Measurements from ENCODE around the gene FSTL5.

GRCh38 chr4:161762796-161763195 is 401.0 kb downstream of the FSTL5 start:
- no peak for TF ChIP-seq CTCF (IDR thresholded peaks at IDR 0.05 in 2 of 3, conservative IDR thresholded peaks at IDR 0.05 in 1 of 3; ENCODE audit: insufficient read depth in 2 of 3, low read depth in 1 of 3, low read length in 3 of 3)
- no peak for TF ChIP-seq CBX8 (IDR thresholded peaks at IDR 0.05; ENCODE audit: borderline replicate concordance, extremely low read depth, low read depth, low read length, poor library complexity, severe bottlenecking)
- TF ChIP-seq USF2 (CRISPR knock-in tag; IDR thresholded peaks at IDR 0.05): no peak
